K562 (cell line): Measurements from ENCODE around the gene LRRC4. TPM values are rescaled to one million over a fixed set of nuclear protein-coding genes. Genes with fewer than 3 reads are reported as not detected.

ENCODE experiments used
- ATAC-seq: fragments of 200-7000 bp; cut with Tn5 transposase; 3 replicates; pipeline ENCODE4 v1.9.1; 2020; ENCODE audit warnings: moderate library complexity
- BruUV-seq: library from RNA; stranded (reverse); fragments of 400-500 nt; replicated peaks from 2 replicates; lab custom pipeline; 2021; lab: Mats Ljungman, UMichigan
- CTCF ChIA-PET: fragments of 300-600 bp; formaldehyde crosslinking; extraction: SDS; loops from one replicate; lab custom pipeline; 2021; ENCODE audit warnings: low intra/inter-chr PET ratio; lab: Yijun Ruan, JAX
- POLR2A ChIA-PET: fragments of 300-600, 350-650 bp; sonication (Branson Sonifier 250); formaldehyde crosslinking; extraction: SDS; loops from one replicate; lab custom pipeline; 2021; ENCODE audit warnings: antibody characterized with exemption, inconsistent platforms; lab: Yijun Ruan, JAX
- DNase-seq, 4 experiments: peaks; one replicate each; pipeline versions ENCODE4 v3.0.0 to v3.0.0-alpha.2; 2011 to 2018; ENCODE audit warnings: low spot score in 3 of 4, mixed read lengths in 3 of 4; ENCODE audit errors: extremely low read depth in 1 of 4
- FAIRE-seq: peaks from 2 replicates; lab custom pipeline; 2011; peaks lifted over from hg19 to GRCh38; lab: Jason Lieb, UNC
- H2AFZ ChIP-seq: 2 replicates; pipeline ENCODE4 v1.6.0; 2011; ENCODE audit warnings: low read depth, low read length, control low read depth, inconsistent platforms
- H3K27ac ChIP-seq: fragments of 200-600 bp; 3 replicates; pipeline ENCODE4 v1.8.0; 2011; ENCODE audit warnings: low read depth, mild to moderate bottlenecking, control low read depth, inconsistent platforms, low read length, moderate library complexity, mixed read lengths; ENCODE audit errors: extremely low read depth
- H3K27me3 ChIP-seq, 2 experiments: fragments of 300-600 bp in 1 of 2; 2 replicates in 1 of 2; 3 replicates in 1 of 2; pipeline versions ENCODE4 v1.6.0 to v1.8.0; 2011; ENCODE audit warnings: inconsistent platforms in 2 of 2, low read length in 2 of 2, mild to moderate bottlenecking in 1 of 2, mixed read lengths in 1 of 2, moderate library complexity in 1 of 2; ENCODE audit not compliant: control insufficient read depth in 2 of 2, insufficient read depth in 2 of 2
- H3K36me3 ChIP-seq: fragments of 300-600 bp; 3 replicates; pipeline ENCODE4 v1.8.0; 2011; ENCODE audit warnings: mild to moderate bottlenecking, low read length, inconsistent platforms; ENCODE audit not compliant: control insufficient read depth, insufficient read depth
- H3K4me1 ChIP-seq, 2 experiments: fragments of 200-600 bp in 1 of 2; replicated peaks in 1 of 2; 2 replicates in 1 of 2; 3 replicates in 1 of 2; pipeline versions ENCODE4 v1.5.1 to v1.8.0; 2011; ENCODE audit warnings: inconsistent platforms in 2 of 2, low read length in 2 of 2, mild to moderate bottlenecking in 1 of 2, mixed read lengths in 1 of 2, moderate library complexity in 1 of 2; ENCODE audit not compliant: control insufficient read depth in 2 of 2, insufficient read depth in 2 of 2
- H3K4me2 ChIP-seq: 2 replicates; pipeline ENCODE4 v1.6.1; 2011; ENCODE audit warnings: low read length, control low read depth, inconsistent platforms, mixed read lengths; ENCODE audit not compliant: insufficient read depth
- H3K4me3 ChIP-seq: fragments of 200-600 bp; sonication (generic), shearing (Covaris generic); 2 replicates; pipeline ENCODE4 v1.5.1; 2016; ENCODE audit warnings: control low read depth, inconsistent platforms
- H3K79me2 ChIP-seq: fragments of 200-600 bp; 3 replicates; pipeline ENCODE4 v1.8.0; 2011; ENCODE audit warnings: low read length, inconsistent platforms; ENCODE audit not compliant: control insufficient read depth, insufficient read depth
- H3K9ac ChIP-seq, 2 experiments: 2 replicates each; pipeline versions ENCODE4 v1.6.0 to v1.6.1; 2011; ENCODE audit warnings: low read depth in 2 of 2, low read length in 2 of 2, control low read depth in 1 of 2, inconsistent platforms in 1 of 2, mild to moderate bottlenecking in 1 of 2, mixed read lengths in 1 of 2; ENCODE audit not compliant: insufficient read depth in 1 of 2
- H3K9me1 ChIP-seq: one replicate; pipeline ENCODE4 v1.6.0; 2011; ENCODE audit warnings: inconsistent platforms, mild to moderate bottlenecking, low read length, moderate library complexity; ENCODE audit not compliant: control insufficient read depth, insufficient read depth
- H3K9me3 ChIP-seq: replicated peaks from 2 replicates; pipeline ENCODE4 v1.5.1; 2011; ENCODE audit warnings: low read depth, low read length, inconsistent platforms; ENCODE audit not compliant: control insufficient read depth, insufficient read depth
- H4K20me1 ChIP-seq: replicated peaks from 2 replicates; pipeline ENCODE4 v1.6.1; 2011; ENCODE audit warnings: low read length, inconsistent platforms, mixed read lengths; ENCODE audit not compliant: control insufficient read depth, insufficient read depth
- FIP1L1 ChIP-seq: fragments of 200-400 bp; formaldehyde crosslinking; IDR thresholded peaks from 2 replicates; pipeline ENCODE4 v1.6.1; 2018; ENCODE audit warnings: mild to moderate bottlenecking, low read depth, low read length; ENCODE audit not compliant: poor library complexity, severe bottlenecking
- RFX7 ChIP-seq: fragments of 250-450 bp; sonication (Bioruptor Pico); IDR thresholded peaks from 2 replicates; pipeline ENCODE4 v1.5.1; 2021; ENCODE audit warnings: mild to moderate bottlenecking
- ZNF436 ChIP-seq: fragments of 250-450, 450-650 bp; sonication (Bioruptor Pico); formaldehyde crosslinking; IDR thresholded peaks from 2 replicates; pipeline ENCODE4 v1.7.0; 2020; ENCODE audit warnings: mild to moderate bottlenecking
- WGBS: fragments of 100-300 bp; shearing (Covaris generic); methylation state at CpG from one replicate; pipeline ENCODE4 v1.1.6; 2016; ENCODE audit warnings: low coverage, mixed read lengths; ENCODE audit not compliant: insufficient coverage; ENCODE audit errors: missing lambda C conversion rate; 5-methylcytosine and 5-hydroxymethylcytosine counted together
- in situ Hi-C: fragments of 300-500 bp; cut with MboI; formaldehyde crosslinking; loops from 4 replicates; pipeline ENCODE4 v1.15.0; 2018; ENCODE audit warnings: inconsistent platforms, mixed read lengths
- intact Hi-C: fragments of 100-400 bp; cut with micrococcal nuclease; formaldehyde crosslinking; loops from 2 replicates; pipeline ENCODE4 v1.14.2; 2022
- polyA plus RNA-seq, 8 experiments: library from polyadenylated mRNA; depleted of rRNA in 4 of 8; stranded (reverse) in 5 of 8; unstranded in 3 of 8; fragments of >200 nt; fragmentation: Nextera tagmentation in 2 of 8; fragmentation: Illumina TruSeq in 1 of 8; extraction: Ambion mirVana in 2 of 8; extraction: Trizol in 1 of 8; gene quantifications; 2 replicates each; pipeline versions ENCODE4 v1.2.1 to v1.2.3, GENCODE V29; 2011 to 2014; ENCODE audit warnings: inconsistent platforms in 1 of 8, missing spikeins in 1 of 8
- total RNA-seq, 7 experiments: library from RNA; depleted of rRNA in 6 of 7; stranded (reverse); fragments of >200 nt in 6 of 7; fragmentation: Illumina TruSeq in 2 of 7; extraction: Trizol in 2 of 7; gene quantifications; 2 replicates each; pipeline versions ENCODE4 v1.2.1 to v1.2.3, GENCODE V29; 2011 to 2021; ENCODE audit warnings: low replicate concordance in 1 of 7
- TF ChIP-seq, protein P1 (sequence below): sonication (generic); formaldehyde crosslinking; IDR thresholded peaks from 2 replicates; pipeline ENCODE4 v1.8.0; 2023; ENCODE audit warnings: mild to moderate bottlenecking, missing genetic modification reagents

LRRC4 gene
- total and polyA plus RNA-seq, 9 of the 15 experiments (the other 6 are each of a cell fraction or from before 2014, with no cell fraction given), result 0.04 to 0.11 TPM; not detected in 7

DNA sequence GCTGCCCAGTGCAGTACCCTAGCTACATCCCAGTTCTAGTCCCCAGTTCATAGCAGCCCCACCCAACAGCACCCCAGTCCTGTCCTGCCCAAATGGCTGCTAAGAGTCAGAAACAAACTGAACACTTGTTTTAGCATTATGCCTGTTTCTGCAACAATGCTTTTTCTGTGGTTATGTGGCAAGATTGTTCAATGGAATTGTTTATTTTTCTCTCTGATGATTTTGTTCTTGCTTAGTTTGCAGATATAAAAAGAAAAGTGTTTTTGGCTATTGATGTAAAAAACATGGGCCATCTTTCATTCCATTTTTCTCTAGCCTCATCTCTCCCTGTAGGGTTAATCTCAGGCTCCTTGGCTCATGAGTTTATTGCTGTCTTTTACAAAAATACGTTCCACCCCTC lies 42.5 kb downstream of the LRRC4 start:
- ATAC-seq (no peak), DNase-seq (no peak), FAIRE-seq (no peak)
- CTCF ChIA-PET, result no interaction called here
- 88% methylated on average over 1 of the region's 1 CpG for WGBS
- H3K79me2 ChIP-seq, result peaks cover 34% of the 10 kb centered on the region
- no peak overlapping the region for H3K4me3 ChIP-seq
- intact Hi-C loops (loop anchor here (5.0 kb wide), 2 partner anchors 96 to 336 kb away; partner anchors contain the start of gene SND1), in situ Hi-C loops (no loop called here)
- TF ChIP-seq RFX7 (CRISPR knock-in tag) (no peak), FIP1L1 (no peak), ZNF436 (no peak)
- TF ChIP-seq, protein P1, sequence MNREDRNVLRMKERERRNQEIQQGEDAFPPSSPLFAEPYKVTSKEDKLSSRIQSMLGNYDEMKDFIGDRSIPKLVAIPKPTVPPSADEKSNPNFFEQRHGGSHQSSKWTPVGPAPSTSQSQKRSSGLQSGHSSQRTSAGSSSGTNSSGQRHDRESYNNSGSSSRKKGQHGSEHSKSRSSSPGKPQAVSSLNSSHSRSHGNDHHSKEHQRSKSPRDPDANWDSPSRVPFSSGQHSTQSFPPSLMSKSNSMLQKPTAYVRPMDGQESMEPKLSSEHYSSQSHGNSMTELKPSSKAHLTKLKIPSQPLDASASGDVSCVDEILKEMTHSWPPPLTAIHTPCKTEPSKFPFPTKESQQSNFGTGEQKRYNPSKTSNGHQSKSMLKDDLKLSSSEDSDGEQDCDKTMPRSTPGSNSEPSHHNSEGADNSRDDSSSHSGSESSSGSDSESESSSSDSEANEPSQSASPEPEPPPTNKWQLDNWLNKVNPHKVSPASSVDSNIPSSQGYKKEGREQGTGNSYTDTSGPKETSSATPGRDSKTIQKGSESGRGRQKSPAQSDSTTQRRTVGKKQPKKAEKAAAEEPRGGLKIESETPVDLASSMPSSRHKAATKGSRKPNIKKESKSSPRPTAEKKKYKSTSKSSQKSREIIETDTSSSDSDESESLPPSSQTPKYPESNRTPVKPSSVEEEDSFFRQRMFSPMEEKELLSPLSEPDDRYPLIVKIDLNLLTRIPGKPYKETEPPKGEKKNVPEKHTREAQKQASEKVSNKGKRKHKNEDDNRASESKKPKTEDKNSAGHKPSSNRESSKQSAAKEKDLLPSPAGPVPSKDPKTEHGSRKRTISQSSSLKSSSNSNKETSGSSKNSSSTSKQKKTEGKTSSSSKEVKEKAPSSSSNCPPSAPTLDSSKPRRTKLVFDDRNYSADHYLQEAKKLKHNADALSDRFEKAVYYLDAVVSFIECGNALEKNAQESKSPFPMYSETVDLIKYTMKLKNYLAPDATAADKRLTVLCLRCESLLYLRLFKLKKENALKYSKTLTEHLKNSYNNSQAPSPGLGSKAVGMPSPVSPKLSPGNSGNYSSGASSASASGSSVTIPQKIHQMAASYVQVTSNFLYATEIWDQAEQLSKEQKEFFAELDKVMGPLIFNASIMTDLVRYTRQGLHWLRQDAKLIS, result no peak
- H3K9me3 ChIP-seq, result no peaks in the 10 kb centered on the region
- H3K9me1 ChIP-seq, result peaks cover 4% of the 10 kb centered on the region
- no TSS peak for BruUV-seq
- H3K4me2 ChIP-seq, result no peak overlapping the region
- H3K4me1 ChIP-seq, result peaks cover 12 to 40% of the 10 kb centered on the region in 2 experiments
- POLR2A ChIA-PET, result interaction anchor here (0.5 kb wide), 1 partner anchor 85 kb away, joined by 3 read pairs; no protein-coding TSS in a partner anchor
- no peaks in the 10 kb centered on the region; the same call in 1 of the 2 replicates for H4K20me1 ChIP-seq
- peaks cover 74% of the 10 kb centered on the region for H3K36me3 ChIP-seq
- no peak overlapping the region for H2AFZ ChIP-seq
- H3K9ac ChIP-seq, result peak overlapping the region in 1 of 2 experiments; percentile 35; a peak in 1 of 4 replicates
- H3K27ac ChIP-seq, result no peak overlapping the region
- H3K27me3 ChIP-seq, result no peaks in the 10 kb centered on the region
